Skeletal muscle tissue (tissue), 4 donors: Measurements from ENCODE around the gene CCN2. TPM values are rescaled to one million over a fixed set of nuclear protein-coding genes. Genes with fewer than 3 reads are reported as not detected.

Experiments
- H3K27ac ChIP-seq: one replicate; pipeline ENCODE4 v1.7.0; 2013; ENCODE audit warnings: mild to moderate bottlenecking, low read depth, low read length, inconsistent platforms
- H3K27me3 ChIP-seq, 3 donors: one replicate each; pipeline ENCODE4 v1.7.0; 2013; ENCODE audit warnings: low read length in 3 of 3; ENCODE audit not compliant: control insufficient read depth in 3 of 3, insufficient read depth in 3 of 3
- H3K36me3 ChIP-seq, 3 donors: one replicate each; pipeline ENCODE4 v1.7.0; 2013; ENCODE audit warnings: low read length in 3 of 3; ENCODE audit not compliant: control insufficient read depth in 3 of 3, insufficient read depth in 3 of 3
- H3K4me1 ChIP-seq, 3 donors: one replicate each; pipeline ENCODE4 v1.7.0; 2013; ENCODE audit warnings: low read length in 3 of 3, mild to moderate bottlenecking in 3 of 3; ENCODE audit not compliant: control insufficient read depth in 3 of 3, insufficient read depth in 3 of 3
- H3K4me3 ChIP-seq, 3 donors: one replicate each; pipeline ENCODE4 v1.7.0; 2013; ENCODE audit warnings: low read length in 3 of 3
- H3K9ac ChIP-seq, 3 donors: one replicate each; pipeline ENCODE4 v1.7.0; 2013; ENCODE audit warnings: low read length in 3 of 3, mild to moderate bottlenecking in 3 of 3, moderate library complexity in 2 of 3, low read depth in 1 of 3
- H3K9me3 ChIP-seq, 3 donors: one replicate each; pipeline ENCODE4 v1.7.0; 2013; ENCODE audit warnings: low read length in 3 of 3; ENCODE audit not compliant: control insufficient read depth in 3 of 3
- total RNA-seq: library from RNA; depleted of rRNA; stranded (reverse); fragments of >200 nt; gene quantifications from one replicate; pipeline ENCODE4 v1.2.3, GENCODE V29; 2014
- donor health status: Osteomylitis.

Gene CCN2
- total RNA-seq, 1 donor from 2014 or later = 29.7 TPM

DNA sequence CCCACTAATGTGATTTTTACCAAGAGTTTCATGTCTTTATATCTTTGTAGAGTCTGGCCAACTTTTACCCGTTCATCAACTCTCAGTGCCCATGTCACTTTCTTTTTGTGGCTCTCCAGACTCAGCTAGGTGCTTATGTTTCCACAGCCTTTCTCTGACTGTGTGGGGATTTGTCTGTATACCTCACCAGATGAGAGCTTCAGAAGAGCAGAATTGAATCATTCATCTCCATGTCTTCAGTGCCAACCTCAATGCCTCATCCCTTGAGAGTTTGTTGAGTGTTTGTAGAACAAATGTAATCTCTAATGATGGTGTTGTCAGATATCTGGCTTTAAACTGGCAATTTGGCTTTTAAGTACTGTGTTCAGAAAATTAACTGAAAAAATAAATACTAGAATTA is 16.8 kb upstream of the CCN2 start:
- Histone ChIP-seq H3K27ac (no peak overlapping the region), H3K27me3 (no peaks in the 10 kb centered on the region)

GRCh38 chr6:131966443-131966842 is 15.3 kb upstream of the CCN2 start:
- H3K36me3 ChIP-seq = no peaks in the 10 kb centered on the region
- no peaks in the 10 kb centered on the region for H3K4me1 ChIP-seq
- H3K27ac ChIP-seq = no peak overlapping the region
- no peak overlapping the region for H3K4me3 ChIP-seq
- H3K27me3 ChIP-seq = no peaks in the 10 kb centered on the region
- no peak overlapping the region for H3K9ac ChIP-seq
- H3K9me3 ChIP-seq = no peaks in the 10 kb centered on the region

More for the DNA sequence above, 16.8 kb upstream of the CCN2 start:
- H3K4me1 ChIP-seq = no peaks in the 10 kb centered on the region
- no peak overlapping the region for H3K9ac ChIP-seq
- H3K36me3 ChIP-seq = no peaks in the 10 kb centered on the region
- H3K4me3 ChIP-seq = no peak overlapping the region
- H3K9me3 ChIP-seq = no peaks in the 10 kb centered on the region

DNA sequence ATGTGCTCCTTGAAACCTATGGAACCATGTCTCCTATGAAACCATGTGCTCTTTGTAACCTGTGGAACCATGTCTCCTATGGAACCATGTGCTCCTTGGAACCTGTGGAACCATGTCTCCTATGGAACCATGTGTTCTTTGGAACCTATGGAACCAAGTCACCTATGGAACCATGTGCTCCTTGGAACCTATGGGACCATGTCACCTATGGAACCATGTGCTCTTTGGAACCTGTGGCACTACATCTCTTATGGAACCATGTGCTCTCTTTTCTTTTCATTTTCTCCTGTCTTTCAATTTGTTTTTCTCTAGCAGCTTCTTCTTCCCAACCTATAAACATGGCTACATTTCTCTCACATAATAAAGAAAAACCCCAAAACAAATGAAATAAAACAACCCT is 11.9 kb upstream of the CCN2 start:
- Histone ChIP-seq H3K9ac (no peak overlapping the region), H3K4me1 (peaks cover 0 to 4% (median 0%) of the 10 kb centered on the region in 3 donors), H3K36me3 (no peaks in the 10 kb centered on the region), H3K4me3 (no peak overlapping the region), H3K9me3 (no peaks in the 10 kb centered on the region), H3K27me3 (no peaks in the 10 kb centered on the region), H3K27ac (no peak overlapping the region)

DNA sequence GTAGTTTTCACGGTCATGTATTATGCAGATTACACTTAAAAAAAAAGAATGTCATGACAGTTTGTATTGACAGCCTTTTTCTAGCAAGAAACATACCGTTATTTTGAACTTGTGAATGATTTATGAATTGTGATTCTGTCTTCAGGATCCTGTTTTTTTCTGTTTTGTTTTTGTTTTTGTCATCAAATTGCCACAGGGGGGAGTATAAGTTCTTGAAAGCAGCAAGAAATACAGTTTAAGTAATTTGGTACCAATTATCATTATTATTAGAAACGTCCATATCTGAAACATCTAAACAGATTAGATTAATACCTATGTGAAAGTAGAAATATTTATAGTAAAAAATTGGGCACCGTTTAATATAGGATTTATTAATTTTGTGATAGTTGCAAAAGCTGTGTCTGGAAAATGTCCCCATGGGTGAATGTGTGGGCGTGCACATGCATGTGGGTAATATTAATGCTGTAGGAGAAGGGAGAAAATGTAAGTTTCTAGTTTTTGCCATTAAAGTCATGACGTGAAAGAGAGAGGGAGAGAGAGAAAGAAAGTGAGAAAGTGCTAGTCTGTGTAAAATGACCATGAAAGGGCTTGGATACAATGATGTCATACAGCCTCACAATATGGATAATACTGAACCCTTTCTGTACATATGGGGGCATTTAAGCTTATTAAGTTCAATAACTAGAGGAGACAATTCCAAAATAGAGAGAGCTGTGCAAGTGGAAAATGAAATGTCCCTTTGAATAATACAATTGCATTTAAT is 9.4 kb upstream of the CCN2 start:
- Histone ChIP-seq H3K4me1 (peaks cover 0 to 4% (median 0%) of the 10 kb centered on the region in 3 donors), H3K9ac (no peak overlapping the region), H3K9me3 (no peaks in the 10 kb centered on the region), H3K36me3 (no peaks in the 10 kb centered on the region), H3K27ac (no peak overlapping the region), H3K4me3 (no peak overlapping the region), H3K27me3 (no peaks in the 10 kb centered on the region)

DNA sequence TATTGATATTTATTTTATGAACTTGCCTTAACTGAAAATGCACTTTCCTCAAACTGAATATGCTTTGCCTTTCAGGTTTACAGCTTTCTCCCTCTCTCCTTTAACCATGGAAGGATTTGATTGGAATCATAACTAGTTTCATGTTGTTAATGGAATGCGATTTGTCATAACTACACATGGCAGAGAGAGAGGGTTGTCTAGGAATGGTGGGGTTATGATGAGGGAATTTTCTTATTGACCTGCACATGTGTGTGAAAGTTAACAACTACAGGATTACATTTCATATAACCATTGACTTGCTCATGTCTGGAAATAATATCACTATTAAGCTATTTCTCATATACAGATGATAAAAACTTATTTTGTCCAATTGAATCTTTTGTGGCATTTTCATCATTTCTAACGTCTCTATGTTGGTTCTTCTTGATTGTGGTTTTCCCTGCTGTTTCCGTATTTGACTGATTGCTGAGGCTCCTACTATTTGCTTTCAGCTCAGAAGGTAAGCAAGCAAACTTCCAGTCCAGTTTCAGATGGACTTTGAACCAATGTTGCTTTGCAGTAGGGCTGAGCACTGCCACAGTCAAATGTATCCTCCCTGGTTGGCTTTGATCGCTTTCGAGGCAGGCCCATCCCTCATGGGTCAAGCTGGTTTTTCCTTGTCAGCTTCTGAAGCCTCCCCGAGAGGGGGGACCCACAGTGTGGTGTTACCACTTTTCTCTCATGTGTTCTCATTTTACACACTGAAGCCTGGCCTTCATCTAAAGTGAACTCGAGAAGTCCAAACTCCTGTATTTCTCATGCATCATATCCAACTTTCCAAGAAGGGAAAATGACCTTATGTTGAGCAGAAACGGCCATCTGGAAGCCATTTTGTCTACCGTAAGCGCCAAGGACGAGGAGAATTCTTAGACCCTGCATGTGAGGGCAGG is 7.6 kb upstream of the CCN2 start:
- Histone ChIP-seq H3K9me3 (no peaks in the 10 kb centered on the region), H3K4me3 (no peak overlapping the region), H3K36me3 (no peaks in the 10 kb centered on the region), H3K4me1 (peaks cover 0 to 4% (median 3%) of the 10 kb centered on the region in 3 donors), H3K27me3 (no peaks in the 10 kb centered on the region), H3K27ac (no peak overlapping the region), H3K9ac (no peak overlapping the region)

DNA sequence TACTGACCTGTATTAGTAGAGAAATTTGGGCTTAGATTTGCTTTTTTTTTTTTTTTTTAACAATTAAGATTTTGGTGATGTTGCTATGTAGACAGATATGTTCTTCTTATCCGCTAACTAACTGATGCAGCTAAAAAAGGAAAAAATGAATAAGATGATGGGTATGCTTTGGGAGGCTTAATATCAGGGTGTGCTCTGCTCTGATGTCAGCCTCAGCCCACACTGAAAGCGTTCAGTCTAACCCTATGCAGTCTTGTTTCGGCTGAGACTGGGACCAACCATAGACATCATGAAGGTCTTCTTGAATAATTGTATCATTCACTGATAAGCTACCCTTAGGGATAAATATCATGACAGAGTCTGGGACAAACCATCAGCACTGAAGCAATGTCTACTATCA is 6.9 kb upstream of the CCN2 start:
- Histone ChIP-seq H3K9ac (no peak overlapping the region), H3K9me3 (no peaks in the 10 kb centered on the region), H3K27me3 (peaks cover 0 to 4% (median 0%) of the 10 kb centered on the region in 3 donors), H3K27ac (no peak overlapping the region), H3K4me1 (peaks cover 2 to 5% (median 4%) of the 10 kb centered on the region in 3 donors), H3K36me3 (no peaks in the 10 kb centered on the region), H3K4me3 (no peak overlapping the region)

DNA sequence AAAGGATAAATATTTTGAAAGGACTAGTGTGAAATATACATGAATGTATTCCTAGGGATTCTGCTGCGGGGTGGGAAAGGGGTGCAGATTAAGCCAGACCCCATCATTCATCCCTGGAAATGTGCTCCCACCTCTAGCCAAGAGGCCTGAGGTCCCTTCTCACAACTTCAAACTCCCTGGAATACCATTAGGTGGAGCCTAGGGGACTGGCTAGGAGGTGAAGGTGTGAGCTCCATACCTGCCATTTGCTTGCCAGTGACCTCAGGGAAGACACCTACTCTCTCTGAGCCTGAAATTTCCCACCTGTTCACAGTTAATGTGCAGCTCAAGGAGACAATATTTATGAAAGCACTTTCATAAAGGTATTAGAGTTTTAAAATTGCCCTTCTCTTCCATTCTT is 4.7 kb upstream of the CCN2 start:
- Histone ChIP-seq H3K27me3 (peaks cover 0 to 6% (median 3%) of the 10 kb centered on the region in 3 donors), H3K27ac (no peak overlapping the region), H3K4me1 (peaks cover 3 to 9% (median 8%) of the 10 kb centered on the region in 3 donors), H3K9me3 (no peaks in the 10 kb centered on the region), H3K36me3 (no peaks in the 10 kb centered on the region), H3K4me3 (no peak overlapping the region), H3K9ac (no peak overlapping the region)

DNA sequence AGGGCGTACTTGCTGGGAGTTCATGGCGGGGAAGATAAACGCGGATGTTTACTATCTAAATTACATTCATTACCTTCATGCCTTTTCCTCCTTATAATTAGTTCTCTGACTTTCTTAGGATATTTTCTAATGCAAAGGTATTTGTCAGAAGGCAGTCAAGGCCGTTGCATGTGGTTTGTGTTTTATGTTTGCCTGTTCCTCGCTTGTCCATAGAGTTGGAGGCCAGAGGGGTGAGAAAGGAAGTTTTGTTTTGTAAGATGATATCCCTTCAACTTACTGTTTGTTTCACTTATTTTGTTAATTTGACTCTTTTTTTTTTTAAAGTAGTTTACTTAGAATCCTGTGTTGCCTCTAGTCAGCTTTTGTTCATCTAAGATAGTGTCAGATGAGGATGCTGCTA is 4.0 kb upstream of the CCN2 start:
- H3K36me3 ChIP-seq = no peaks in the 10 kb centered on the region
- peak overlapping the region; percentile 14 for H3K27ac ChIP-seq
- H3K4me3 ChIP-seq = peak overlapping the region in 1 of 3 donors; percentile 34
- no peaks in the 10 kb centered on the region for H3K9me3 ChIP-seq
- H3K4me1 ChIP-seq = peaks cover 5 to 12% (median 9%) of the 10 kb centered on the region in 3 donors
- H3K27me3 ChIP-seq = peaks cover 0 to 8% (median 6%) of the 10 kb centered on the region in 3 donors
- H3K9ac ChIP-seq = no peak overlapping the region

DNA sequence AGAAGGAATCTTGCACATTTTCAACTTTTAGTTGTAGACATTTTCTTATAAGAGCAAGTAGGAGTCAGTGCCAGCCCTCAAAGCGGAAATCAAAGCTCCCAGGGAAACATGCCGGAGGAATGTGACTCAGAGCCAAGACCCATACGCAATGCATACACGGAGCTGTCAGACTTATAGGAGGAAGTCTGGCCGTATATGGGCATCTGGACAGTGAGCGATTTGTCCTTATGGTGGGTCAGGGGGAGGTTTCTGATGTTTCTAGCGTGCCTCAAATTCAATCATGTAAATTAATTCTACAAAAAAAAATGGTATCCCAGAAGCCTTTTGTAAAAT is 3.6 kb upstream of the CCN2 start:
- peaks cover 10 to 14% (median 11%) of the 10 kb centered on the region in 3 donors for H3K4me1 ChIP-seq
- no peaks in the 10 kb centered on the region for H3K36me3 ChIP-seq
- H3K4me3 ChIP-seq = peak overlapping the region in 1 of 3 donors; percentile 34
- H3K9ac ChIP-seq = no peak overlapping the region
- peaks cover 0 to 13% (median 9%) of the 10 kb centered on the region in 3 donors for H3K27me3 ChIP-seq
- peak overlapping the region; percentile 14 for H3K27ac ChIP-seq
- H3K9me3 ChIP-seq = no peaks in the 10 kb centered on the region
